Measurements from ENCODE around the gene MLX. TPM values are rescaled to one million over a fixed set of nuclear protein-coding genes. Genes with fewer than 3 reads are reported as not detected.

MLX gene
- total RNA-seq, 4 donors from 2014 or later = 24.4 to 33.9 (median 26.0) TPM

DNA sequence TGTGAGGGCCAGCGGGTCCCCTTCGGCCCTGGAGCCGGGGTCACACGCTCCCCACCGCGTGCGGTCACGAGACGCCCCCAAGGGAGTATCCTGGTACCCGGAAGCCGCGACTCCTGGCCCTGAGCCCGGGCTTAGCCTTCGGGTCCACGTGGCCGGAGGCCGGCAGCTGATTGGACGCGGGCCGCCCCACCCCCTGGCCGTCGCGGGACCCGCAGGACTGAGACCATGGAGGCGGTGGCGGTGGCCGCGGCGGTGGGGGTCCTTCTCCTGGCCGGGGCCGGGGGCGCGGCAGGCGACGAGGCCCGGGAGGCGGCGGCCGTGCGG is 30.9 kb upstream of the MLX start, which contains the start of gene NAGLU:
NAGLU (plus strand) TSS at position 194 of the 324 bp plus-strand sequence; CDS start at position 226, 32 bp downstream.
- Histone ChIP-seq H3K36me3 (peaks cover 0 to 30% of the 10 kb centered on the region in 2 donors), H3K27me3 (no peaks in the 10 kb centered on the region), H3K4me3 (peak within 1 kb of the TSS; percentile 29 to 83), H3K9me3 (no peaks in the 10 kb centered on the region), H3K27ac (peak within 1 kb of the TSS; percentile 82 to 99 (median 95)), H3K4me1 (peaks cover 0 to 49% (median 13%) of the 10 kb centered on the region in 3 donors)
- peak; percentile 84 for TF ChIP-seq POLR2AphosphoS5 (IDR thresholded peaks at IDR 0.05)
- TF ChIP-seq, protein P1, sequence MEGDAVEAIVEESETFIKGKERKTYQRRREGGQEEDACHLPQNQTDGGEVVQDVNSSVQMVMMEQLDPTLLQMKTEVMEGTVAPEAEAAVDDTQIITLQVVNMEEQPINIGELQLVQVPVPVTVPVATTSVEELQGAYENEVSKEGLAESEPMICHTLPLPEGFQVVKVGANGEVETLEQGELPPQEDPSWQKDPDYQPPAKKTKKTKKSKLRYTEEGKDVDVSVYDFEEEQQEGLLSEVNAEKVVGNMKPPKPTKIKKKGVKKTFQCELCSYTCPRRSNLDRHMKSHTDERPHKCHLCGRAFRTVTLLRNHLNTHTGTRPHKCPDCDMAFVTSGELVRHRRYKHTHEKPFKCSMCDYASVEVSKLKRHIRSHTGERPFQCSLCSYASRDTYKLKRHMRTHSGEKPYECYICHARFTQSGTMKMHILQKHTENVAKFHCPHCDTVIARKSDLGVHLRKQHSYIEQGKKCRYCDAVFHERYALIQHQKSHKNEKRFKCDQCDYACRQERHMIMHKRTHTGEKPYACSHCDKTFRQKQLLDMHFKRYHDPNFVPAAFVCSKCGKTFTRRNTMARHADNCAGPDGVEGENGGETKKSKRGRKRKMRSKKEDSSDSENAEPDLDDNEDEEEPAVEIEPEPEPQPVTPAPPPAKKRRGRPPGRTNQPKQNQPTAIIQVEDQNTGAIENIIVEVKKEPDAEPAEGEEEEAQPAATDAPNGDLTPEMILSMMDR (IDR thresholded peaks at IDR 0.05) = peak in 1 of 4 experiments; percentile 2
- no peak for TF ChIP-seq EP300 (IDR thresholded peaks at IDR 0.05)
- peak in 1 of 2 donors; percentile 56 for TF ChIP-seq POLR2A (IDR thresholded peaks at IDR 0.05)
- WGBS, 2 donors (ENCODE audit: low coverage in 1 of 2) = no CpG with 5 or more reads among the region's 40 CpGs
- ATAC-seq = peak; percentile 95

DNA sequence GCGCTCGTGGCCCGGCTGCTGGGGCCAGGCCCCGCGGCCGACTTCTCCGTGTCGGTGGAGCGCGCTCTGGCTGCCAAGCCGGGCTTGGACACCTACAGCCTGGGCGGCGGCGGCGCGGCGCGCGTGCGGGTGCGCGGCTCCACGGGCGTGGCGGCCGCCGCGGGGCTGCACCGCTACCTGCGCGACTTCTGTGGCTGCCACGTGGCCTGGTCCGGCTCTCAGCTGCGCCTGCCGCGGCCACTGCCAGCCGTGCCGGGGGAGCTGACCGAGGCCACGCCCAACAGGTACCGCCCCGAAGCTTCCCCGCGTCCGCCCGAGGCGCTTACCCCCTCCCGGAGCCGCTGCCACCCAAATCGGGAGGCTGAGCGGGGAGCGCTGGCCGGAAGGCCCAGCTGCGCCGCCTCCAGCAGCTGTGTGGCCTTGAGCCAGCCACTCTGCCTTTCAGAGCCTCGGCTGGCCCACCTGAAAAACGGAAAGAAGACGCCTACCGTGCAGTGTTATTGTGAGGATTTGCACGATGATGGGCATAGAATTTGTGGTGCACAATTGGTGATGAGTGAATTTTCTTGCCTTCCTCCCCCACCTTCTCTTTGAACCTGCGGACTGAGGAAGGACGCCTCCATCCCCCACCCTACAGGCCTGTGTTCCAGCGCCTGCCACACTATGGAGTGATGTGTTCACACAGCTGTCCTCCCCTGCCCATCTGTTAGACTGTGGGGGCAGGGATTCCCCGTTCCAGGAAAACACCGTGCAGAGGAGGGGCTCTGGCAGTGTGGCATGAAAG is 30.3 kb upstream of the MLX start:
- no CpG with 5 or more reads among the region's 65 CpGs for WGBS, 2 donors (ENCODE audit: low coverage in 1 of 2)
- H3K4me3 ChIP-seq = peak overlapping the region; percentile 29 to 83
- peak; percentile 90 for ATAC-seq
- H3K27me3 ChIP-seq = no peaks in the 10 kb centered on the region
- no peaks in the 10 kb centered on the region for H3K9me3 ChIP-seq
- H3K27ac ChIP-seq = peak overlapping the region; percentile 82 to 99 (median 95)
- peaks cover 0 to 35% of the 10 kb centered on the region in 2 donors for H3K36me3 ChIP-seq
- no peak for TF ChIP-seq EP300 (IDR thresholded peaks at IDR 0.05)
- TF ChIP-seq POLR2AphosphoS5 (IDR thresholded peaks at IDR 0.05) = peak; percentile 64
- TF ChIP-seq POLR2A (IDR thresholded peaks at IDR 0.05) = peak; percentile 4 to 68
- TF ChIP-seq, protein P1 (IDR thresholded peaks at IDR 0.05) = peak in 3 of 4 experiments; percentile 14 to 28 (median 23)
- H3K4me1 ChIP-seq = peaks cover 0 to 43% (median 10%) of the 10 kb centered on the region in 3 donors

GRCh38 chr17:42537156-42537805 is 29.6 kb upstream of the MLX start:
- ATAC-seq = no peak

DNA sequence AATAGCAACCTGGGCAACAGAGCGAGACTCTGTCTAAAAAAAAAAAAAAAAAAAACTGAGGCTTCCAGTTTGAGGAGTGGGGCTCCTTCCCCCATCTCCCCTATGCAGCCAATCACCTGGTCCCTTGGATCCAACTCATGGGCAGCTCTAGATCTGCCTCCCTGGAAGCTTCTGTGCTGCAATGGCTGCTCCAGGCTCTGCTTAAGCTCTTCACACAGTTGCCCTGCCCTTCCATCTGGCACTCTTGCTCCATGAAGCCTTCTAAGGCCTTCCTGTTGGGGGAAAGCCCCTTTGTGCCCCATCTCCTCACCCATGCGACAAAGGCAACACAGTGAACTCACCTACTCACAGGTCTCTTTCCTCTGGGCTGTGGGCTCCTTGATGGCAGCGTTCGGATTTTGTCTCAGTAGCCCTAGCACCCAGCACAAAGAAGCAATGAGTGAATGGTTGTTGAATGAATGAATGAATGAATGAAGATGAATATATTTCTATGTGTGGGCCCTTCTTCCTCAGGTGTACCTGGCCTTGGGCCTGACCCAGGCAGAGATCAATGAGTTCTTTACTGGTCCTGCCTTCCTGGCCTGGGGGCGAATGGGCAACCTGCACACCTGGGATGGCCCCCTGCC is 29.0 kb upstream of the MLX start:
- Histone ChIP-seq H3K4me3 (no peak overlapping the region), H3K36me3 (peaks cover 0 to 49% of the 10 kb centered on the region in 2 donors), H3K27me3 (no peaks in the 10 kb centered on the region), H3K4me1 (peaks cover 0 to 33% (median 8%) of the 10 kb centered on the region in 3 donors), H3K27ac (peak overlapping the region in 2 of 4 donors; percentile 91 to 99), H3K9me3 (no peaks in the 10 kb centered on the region)
- no peak for ATAC-seq
- 100% methylated on average over 2 of the region's 5 CpGs for WGBS, 2 donors (ENCODE audit: low coverage in 1 of 2)
- TF ChIP-seq, protein P1 (IDR thresholded peaks at IDR 0.05) = no peak
- TF ChIP-seq POLR2A (IDR thresholded peaks at IDR 0.05) = no peak
- TF ChIP-seq POLR2AphosphoS5 (IDR thresholded peaks at IDR 0.05) = no peak
- no peak for TF ChIP-seq EP300 (IDR thresholded peaks at IDR 0.05)

More at GRCh38 chr17:42537156-42537805, 29.6 kb upstream of the MLX start:
- 87% methylated on average over 4 of the region's 31 CpGs; no CpG with 5 or more reads in 1 of the 2 donors for WGBS, 2 donors (ENCODE audit: low coverage in 1 of 2)
- H3K27ac ChIP-seq = peak overlapping the region; percentile 82 to 99 (median 95)
- H3K27me3 ChIP-seq = no peaks in the 10 kb centered on the region
- peak overlapping the region; percentile 29 to 83 for H3K4me3 ChIP-seq
- peaks cover 0 to 42% of the 10 kb centered on the region in 2 donors for H3K36me3 ChIP-seq
- TF ChIP-seq, protein P1 (IDR thresholded peaks at IDR 0.05) = no peak
- TF ChIP-seq POLR2AphosphoS5 (IDR thresholded peaks at IDR 0.05) (no peak), EP300 (IDR thresholded peaks at IDR 0.05) (no peak), POLR2A (IDR thresholded peaks at IDR 0.05) (no peak)
- H3K9me3 ChIP-seq = no peaks in the 10 kb centered on the region
- peaks cover 0 to 39% (median 8%) of the 10 kb centered on the region in 3 donors for H3K4me1 ChIP-seq
